Fibroblast of skin of left biceps (primary cell): ENCODE measurements around the gene FEV.

Experiments
- DNase-seq, 2 experiments: peaks; one replicate each; pipeline ENCODE4 v3.0.0-alpha.2; 2013; ENCODE audit warnings: low read depth in 2 of 2

FEV gene

DNA sequence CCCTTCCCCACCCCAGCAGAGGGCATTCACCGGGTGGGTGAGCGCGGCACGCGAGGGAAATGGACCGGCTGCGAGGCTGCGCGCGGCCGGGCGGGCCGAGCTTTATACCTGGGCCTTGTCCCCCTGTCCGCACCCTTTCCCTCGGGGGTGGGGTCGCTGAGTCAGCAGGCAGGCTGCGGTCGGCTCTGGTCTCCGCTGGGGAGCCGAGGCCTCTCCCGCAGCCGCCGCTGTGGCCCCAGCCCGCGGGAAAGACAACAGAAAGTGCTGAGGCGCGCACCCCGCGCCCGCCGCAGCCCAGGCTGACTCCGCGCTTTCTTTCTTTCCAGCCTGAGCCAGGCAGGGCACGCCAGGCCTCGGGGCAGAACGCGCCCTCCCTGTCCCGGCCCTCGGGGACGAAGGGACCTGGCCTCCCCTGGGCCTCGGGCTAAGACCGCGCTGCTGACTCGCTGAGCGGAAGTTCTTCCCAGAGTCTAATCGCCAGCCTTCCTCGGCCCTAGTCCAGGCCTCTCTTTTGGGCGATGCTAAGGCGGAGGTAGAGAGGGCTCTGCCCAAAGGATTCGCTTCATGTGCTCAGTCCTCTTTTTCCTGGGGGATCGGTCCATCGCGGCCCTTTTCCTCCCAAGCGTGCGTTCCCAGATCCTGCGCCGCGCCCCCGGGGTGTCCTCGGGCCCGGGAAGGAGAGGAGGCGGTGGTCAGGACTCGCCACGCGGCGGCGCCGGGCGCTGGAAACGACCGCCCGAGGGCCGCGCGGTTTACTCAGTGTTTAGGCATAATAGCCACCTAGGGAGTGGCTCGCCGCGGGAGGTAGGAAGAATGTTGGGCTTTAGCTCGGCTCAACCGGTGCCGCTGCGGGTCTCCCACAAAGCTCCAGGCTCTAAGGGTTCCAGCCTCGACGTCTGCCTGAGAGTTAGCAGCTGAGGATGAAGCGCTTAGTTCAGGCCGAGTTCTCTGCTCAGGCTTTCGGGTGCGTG, 8.6 kb upstream of the FEV start, which contains the start of gene CRYBA2:
Gene CRYBA2 (minus strand): TSS at position 78 of the 971 bp plus-strand sequence. CDS start 246 bp downstream, outside the sequence.
- no peak for DNase-seq

DNA sequence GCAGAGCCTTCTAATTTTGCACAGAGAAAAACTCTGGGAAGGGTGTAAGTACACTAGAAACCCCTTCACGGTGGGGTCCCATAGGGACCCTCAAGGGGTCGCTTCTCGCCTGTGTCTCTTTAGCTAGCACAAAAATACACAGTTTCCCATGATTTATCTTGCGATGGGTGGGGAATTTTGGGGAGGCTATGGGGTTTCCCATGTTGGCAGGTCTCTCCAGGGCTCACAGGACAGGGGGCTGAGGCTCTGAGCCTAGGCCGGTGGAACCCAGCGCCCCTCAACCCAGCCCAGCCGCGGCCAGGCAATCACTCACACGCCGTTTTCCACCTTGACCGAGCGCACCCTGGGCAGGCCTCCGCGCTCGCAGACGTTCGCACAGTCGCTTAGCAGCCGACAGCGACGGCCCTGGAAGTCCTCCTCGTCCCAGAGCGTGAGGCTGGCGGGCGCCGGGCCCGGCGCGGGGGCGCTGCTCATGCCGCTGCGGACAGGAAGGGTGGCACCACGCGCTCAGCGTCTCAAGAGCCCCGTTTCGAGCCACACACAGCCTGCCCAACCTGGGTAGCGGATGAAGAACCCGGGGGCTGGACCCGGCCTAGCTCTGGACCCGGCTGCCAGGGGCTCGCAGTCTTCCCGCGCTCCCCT, 7.8 kb upstream of the FEV start:
- DNase-seq: no peak

DNA sequence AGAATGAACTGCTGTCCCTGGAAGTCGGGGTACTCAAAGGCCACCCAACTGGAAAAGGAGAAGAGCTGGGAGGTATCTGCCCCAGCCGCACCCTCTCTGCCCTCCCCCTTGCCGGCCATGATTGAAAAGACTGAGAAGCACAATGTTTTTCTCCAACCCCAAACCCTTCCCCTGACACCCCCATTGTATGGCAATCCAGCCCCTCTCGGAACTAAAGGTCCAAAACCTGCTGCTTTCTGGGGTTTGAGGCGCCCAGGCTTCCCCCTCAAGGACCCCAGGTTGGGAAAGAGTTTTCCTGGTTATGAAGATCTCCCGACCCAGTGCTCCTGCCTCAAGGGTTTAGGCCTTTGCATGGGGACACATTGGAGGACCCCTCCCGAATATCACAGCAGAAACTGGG, 7.2 kb upstream of the FEV start:
- DNase-seq: no peak

DNA sequence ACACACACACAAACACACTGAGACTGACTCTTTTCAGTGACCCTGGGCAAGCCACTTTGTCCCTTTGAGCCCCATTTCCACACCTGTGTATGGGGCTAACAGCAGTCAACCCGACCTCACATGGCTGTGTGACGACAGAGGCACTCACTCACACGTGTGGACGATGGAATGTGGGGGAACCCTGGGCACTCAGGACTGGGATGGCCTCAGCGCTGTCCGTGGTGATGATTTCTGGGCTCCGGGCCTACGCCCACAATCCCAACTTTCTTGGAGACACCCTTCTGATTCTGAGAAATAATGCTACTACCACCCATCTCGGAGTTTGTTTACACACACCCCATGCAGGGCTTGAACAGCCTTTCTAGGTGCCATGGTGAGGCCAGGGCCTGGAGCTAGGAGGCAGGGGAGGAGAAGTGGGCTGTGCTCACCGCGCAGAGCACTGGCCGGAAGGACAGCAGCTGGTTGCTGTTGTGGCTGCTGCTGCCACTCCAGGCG, 6.7 kb upstream of the FEV start:
- no peak for DNase-seq

DNA sequence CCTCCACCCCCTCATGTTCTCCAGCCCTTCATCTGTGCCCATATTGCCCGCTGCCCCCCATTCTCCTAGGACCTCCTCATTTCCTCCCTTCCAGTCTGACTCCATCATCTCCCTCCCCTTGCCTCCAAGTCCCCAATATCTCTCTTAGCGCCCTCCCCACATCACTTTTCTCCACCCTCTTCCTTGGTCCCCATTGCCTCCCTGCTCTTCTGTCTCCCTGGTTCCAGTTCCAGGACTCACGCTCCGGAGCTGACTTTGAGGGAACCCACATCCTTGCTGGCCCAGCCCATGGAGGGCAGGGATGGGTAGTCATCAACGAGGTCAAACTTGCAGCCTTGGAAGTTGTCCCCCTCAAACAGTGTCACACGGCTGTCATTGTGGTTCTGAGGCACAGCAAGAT, 5.6 kb upstream of the FEV start:
- DNase-seq: no peak

DNA sequence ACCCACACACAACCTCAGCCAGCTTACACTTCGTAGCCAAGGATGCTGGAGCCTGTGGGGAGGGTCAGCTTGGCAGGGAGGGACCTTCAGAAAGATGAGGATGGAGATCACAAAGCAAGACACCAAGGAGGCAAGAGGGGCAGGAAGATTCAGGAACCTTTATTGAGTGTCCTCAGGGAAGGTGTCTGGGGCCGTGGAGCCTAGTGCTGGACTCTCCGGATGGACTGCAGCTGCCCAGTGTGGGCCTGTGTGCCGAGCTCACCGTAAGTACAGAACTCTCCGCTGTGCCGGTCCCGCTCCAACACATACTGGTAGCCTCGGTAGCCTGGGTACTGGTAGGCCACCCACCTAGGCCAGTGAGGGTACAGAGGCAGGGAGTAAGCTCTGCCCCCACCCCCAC, 5.1 kb upstream of the FEV start:
- DNase-seq: no peak

DNA sequence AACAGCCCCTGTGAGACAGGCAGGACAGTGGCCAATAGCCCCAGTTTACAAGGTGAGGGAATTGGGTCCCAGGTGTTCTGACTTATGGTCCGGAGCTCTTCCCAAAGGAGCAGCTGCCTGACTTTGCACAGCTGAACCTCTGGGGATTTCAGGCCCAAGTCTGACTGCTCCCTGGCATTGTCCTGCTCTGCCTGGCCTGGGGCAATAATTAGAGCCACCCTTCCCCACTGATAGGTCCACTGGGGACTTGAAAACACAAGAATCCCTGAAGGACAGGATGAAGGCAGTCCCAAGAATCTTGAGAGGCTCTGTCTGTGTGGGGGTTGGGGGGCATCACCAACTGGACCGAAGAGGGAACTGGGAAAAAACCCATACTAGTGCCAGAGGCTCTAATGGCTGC, 3.7 kb upstream of the FEV start:
- DNase-seq: no peak

DNA sequence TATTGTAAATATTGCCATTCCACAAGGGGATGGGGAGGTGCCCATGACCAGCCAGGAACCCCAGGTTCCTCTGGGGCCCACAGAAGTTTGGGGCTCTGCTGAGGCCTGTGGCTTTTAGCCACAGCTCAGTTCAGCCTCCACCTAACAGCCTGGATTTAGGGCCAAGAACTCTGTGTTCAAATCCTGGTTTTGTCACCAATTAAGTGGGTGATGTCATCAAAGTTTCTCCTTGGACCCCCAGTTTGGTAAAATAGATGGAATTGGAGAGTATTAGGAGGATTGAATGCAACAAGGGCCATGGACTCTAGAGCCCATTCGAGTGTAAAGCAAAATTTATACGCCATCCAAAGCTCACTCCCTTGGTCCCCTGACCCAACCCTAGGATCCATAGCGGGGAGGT, 3.2 kb upstream of the FEV start:
- DNase-seq: no peak

DNA sequence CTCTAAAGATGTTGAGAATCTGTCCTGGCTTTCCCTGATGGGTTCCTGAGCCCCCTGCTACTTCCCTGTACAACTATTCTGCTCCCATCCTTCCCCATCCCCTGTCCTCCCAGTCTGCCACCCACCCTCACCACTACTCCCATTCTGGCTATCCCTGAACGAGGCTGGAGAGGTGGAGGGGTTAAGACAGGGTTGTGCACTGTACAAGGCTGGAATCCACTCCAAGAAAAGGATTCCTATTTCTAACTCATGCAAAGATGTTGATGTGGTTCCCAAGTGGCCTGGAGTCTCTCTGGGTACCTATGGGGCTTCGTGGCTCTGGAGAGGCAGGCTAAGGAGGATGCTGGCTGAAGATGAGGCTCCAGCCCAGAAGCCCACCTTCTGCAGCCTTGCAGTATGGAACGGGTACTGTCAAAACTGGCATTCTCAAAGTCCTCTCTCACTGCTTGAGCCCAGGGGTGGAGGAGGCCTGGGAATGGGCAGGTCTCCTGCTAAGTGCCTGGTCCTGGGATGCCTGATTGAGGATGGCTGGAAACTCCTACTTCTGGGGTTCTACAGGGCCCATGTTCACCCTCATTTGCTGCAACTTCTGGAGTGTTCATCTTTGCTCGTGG, 1.3 kb upstream of the FEV start:
- no peak for DNase-seq

DNA sequence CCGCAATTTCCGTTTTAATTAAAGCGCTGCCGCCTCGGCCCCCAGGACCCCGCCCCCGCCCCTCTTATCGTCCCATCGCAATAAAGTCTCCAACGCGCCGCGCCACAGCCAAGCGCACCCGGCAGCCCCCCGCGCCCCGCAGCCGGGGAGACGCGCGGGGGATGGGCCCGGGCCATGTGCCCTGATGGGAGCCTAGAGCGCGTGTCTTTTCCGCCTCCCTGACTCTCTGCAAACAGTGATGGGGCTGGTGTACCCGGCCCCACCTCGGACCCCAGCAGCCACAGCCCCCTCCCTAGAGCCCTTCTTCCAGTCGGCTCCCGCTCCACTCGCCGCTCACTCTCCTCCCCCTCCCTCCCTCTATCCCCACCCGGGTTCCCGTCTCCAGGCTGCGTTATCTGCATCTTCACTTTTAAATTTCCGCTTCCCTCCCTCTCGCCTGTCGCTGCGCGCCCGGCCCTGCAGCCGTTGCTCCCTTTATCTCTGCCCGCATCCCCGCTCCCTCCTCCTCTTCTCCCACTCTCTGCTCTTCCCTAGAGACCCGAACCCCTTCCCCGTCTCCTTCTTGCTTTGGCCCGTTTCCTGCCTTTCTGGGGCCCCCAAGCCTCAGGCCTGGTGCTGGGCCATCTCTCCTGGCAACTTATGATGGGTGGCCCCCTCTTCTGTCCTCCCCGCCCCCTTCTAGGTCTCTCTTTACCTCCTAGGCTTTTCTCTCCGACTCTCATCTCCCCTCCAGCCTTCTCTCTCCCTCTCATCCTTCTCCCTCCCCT, 524 bp upstream of the FEV start:
- no peak for DNase-seq

DNA sequence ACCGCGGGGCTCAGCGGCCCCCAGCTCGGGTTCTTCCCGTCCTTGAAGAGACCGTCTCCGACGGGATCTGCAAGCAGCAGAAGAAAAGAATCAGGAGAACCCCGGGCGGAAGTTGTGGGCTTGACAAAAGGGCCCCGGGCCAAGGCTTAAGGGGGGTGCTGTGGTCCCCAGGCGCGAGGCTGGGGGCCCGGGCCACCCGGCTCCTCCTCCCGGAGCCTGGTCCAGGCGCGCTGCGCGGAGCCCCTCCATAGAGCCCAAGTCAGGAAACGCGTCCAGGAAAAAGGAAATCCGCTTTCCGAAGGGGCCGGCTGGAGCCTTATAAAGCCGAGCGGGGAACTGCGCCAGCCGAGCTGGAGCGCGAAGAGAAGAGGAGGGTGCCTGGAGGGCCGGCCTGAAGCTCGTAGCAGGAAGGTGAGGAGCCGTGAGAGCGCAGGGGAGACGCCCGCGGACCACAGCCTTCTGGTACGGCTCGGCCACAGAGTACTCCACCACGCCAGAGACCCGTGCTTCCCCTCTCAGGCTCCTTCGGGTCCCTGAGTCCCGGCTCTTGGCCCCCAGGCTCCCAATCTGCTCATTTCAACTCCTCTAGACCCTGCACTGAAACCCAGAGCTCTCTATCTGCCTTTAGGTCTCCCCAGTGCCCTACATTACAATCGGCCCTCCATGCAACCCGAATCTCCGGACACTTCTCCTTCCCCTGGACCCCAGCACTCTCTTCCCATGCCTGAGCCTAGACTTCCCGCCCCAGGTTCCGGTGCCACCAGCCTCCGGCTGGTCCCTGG, 554 bp downstream of the FEV start:
- no peak for DNase-seq

DNA sequence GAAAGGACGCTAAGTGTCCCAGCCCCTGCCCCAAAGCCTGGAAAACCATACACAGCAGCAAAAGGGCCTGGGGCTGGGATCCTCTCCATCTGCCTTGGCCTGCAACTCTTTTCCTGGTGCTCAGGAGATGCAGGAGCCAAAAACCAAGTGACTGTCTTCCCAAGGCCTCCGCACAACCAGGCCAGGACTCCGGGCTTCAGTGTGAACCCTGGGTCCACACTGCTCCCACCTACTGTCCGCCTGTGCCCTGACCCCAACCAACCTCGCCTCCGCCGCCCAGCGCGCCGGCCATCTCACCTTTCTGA, 1.1 kb downstream of the FEV start:
- no peak for DNase-seq

DNA sequence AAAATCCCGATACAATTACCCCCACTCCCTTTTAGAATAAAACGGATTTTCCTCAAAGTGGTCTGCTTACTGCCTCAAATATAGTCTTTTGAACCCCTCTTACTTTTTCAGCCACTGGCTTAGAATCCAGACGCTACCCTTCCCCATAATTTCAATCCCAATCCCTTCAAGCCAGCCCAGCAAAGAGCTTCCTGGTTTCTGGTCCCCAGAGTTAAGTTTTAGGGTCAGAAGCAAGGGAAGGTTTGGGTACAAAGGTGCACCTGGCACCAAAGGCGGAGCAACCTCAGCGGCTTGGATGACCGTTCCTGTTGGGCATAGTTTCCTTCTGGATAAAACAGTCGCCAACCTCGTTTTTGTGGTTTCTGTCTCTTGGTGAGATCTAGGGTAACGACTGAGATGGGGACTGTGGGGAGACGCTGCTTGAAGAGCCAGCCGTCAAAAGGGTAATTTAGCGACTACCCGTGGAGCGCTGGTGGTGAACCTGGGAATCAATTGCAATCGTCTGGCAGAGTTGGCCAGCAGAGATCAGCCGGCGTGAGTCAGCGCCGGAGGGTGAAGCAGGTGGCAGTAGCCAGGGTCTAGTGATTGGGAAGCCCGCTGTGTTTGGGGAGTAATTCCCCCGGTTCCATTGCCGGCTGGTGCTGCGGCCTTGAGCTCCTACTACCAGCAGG, 1.6 kb downstream of the FEV start:
- no peak for DNase-seq

DNA sequence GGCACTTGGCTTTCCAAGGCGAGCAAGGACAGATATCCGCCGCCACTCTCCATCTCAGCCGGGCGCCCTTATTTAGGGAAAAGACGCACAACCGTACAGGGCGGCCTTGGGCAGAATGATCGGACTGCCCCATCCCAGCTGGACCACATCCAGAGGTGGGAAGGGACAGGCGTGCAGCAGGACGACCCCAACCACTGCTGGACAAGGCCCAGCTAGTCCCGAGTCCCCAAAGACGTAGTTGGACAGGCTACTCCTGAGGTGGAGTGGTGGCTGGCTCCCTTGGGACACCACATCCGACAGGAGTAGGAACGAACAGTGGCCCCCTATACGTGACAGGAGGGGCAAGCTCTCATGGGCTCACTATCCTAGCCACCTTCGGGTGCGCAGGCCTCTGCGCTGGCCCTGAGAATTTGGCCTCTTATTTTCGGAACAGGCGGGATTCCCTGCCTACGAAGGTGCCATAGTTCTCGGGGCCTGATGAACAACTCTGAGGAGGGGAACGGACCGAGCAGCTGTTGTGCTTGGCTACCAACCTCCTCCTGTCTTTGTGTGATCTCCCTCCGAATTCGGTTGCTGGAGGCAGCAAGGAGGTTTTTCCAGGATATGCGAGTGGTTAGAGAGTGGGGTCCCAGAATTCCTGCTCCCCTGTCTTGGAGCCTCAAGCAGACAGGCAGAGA, 2.3 kb downstream of the FEV start:
- DNase-seq: no peak

DNA sequence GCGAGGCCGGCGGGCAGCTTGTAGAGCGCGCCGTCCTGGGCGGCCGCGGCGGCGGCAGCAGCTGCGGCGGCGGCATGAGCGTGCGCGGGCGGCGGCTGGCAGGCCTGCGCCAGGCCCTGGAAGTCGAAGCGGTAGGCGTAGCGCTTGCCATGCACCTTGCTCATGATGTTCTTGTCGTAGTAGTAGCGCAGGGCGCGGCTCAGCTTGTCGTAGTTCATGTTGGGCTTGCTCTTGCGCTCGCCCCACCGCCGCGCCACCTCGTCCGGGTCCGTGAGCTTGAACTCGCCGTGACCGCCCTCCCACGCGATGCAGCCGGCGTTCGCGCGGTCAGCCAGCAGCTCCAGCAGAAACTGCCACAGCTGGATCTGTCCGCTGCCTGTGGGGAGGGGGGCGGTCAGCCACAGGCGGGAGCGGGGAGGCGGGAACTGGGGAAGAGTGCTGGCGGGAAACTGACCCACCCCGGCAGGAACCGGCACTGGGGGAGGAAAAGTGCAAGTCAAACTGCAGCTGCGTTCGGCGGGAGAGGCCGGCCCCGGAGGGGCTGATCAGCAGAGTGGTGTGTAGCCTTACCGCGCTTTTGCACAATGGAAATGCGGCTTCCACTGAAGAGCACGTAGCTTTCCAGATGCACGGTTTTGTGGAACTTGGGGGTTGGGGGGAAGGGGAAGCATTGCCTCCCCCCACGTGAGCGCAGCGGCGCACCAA, 3.0 kb downstream of the FEV start:
- no peak for DNase-seq

DNA sequence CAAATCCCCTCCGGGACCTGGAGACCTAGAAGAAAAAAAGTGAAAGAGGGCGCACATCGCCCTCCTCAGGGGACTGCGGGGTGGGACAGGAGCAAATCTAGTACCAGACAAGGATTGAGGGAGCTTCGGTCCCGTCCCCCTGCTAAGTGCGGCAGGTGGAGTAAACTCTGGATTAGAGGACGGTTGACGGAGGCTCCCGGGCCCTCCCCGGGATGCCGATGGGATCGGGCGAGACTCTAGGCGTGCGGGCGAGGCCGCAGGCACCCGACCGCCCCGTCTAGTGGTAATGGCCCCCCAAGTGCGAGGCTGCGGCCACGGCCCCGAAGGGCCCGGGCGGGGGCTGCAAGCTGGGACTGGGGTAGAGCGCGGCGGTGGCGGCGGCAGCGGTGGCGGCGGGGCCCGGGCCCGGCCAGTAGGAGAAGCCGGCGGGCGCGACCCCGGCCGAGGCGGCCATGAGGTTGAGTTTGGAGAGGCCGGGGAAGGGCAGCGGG, 3.5 kb downstream of the FEV start:
- DNase-seq: no peak

DNA sequence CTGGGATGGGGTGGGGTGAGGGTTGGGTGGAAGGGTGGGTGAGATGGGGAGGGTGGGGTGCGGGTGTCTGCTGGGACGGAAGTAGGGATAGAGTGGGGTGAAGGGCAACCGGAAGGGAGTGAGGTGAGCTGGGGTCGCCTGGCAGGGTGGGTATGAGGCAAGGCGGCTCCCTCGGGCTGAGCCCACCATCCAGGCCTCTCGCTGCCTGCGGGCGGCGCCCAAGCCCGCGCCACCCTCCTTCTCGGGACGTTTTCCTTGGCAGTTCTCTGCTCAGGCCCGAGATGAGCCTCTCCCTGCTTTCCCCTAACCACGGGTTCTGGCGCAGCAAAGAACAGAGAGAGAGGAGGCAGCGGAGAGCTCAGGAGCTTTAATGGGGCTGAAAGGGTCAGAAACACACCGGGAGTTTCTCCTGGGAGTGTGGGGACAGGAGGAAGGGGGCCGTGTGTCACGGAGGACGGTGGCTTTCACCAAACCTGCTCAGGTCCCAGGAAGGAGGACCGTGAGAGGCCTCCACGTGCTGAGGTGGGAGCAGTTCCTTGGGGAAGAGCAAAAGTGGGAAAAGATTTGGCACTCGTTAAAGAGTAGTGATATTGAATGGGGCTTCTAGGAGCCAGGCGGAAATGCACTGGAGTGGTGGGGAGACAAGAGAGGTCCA, 4.1 kb downstream of the FEV start:
- no peak for DNase-seq

DNA sequence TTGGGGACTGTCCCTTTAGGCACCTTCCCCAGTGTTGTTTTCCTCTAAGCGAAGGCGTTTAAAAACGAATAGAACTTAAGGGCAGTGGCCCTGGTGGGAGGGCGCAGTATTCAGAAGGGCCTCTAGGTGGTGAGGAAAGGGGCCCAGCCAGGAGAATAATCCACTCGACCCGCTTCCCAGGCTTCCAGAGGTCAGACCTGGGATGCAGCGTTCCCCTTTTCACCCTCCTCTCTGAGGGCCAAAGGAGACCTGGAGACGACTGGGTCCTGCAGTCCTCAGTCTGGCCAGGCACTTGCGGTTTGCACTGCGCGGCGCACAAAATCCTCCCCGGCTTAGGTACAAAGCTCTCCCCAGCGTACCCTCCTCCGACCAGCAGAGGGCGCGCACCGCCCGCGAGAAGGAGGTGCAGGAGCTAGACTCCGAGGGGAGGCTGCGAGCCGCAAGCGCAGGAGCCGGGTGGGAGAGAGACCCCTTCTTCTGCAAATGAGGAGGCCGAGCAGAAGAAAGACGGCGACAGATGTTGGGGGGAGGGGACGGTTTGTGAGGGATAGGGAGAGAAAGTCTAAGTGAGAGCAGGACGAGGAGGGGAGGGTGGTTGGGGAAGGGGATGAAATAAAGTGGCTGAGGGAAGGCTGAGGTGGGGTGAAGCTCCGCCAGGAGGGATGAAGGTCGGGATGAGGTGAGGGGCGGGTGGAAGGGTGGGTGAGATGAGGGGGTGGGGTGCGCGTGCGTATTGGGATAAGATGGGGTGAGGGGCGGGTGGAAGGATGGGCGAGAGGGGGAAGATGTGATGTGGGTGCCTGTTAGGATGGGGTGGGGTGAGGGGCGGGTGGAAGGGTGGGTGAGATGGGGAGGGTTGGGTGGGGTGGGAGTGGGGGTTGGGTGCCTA, 4.9 kb downstream of the FEV start:
- no peak for DNase-seq
